Measurements from ENCODE around the gene RNF187. TPM values are rescaled to one million over a fixed set of nuclear protein-coding genes. Genes with fewer than 3 reads are reported as not detected.

Gene RNF187
- polyA plus RNA-seq (37.2 to 65.8 TPM (median 51.6 TPM) in 3 replicates), polyA minus RNA-seq (39.4 to 67.1 TPM (median 50.0 TPM) in 3 replicates)
- 114 TPM for polyA plus RNA-seq (2011; ENCODE audit: low read depth)
- polyA plus RNA-seq (2011; cell fraction: cytosol; rRNA removed) = 42.7 and 67.9 TPM in 2 replicates
- 32.5 and 36.7 TPM in 2 replicates for polyA plus RNA-seq (2011; cell fraction: nucleus; rRNA removed)
- 85.4 and 103 TPM in 2 replicates for polyA plus RNA-seq (2012; ENCODE audit: low replicate concordance)
- polyA minus RNA-seq (2011; cell fraction: cytosol; rRNA and poly(A)+ RNA removed) = 92.7 TPM
- polyA minus RNA-seq (2011; cell fraction: nucleus; rRNA and poly(A)+ RNA removed) = 19.3 and 21.8 TPM in 2 replicates

- peak within 1 kb of the TSS; percentile 94 for H3K9ac ChIP-seq (ENCODE audit: control insufficient read depth, extremely low read depth, insufficient read depth, low read length)
- H3K4me2 ChIP-seq (ENCODE audit: control insufficient read depth, extremely low read depth, insufficient read depth, low read depth, low read length) = peak within 1 kb of the TSS; percentile 85
- no peaks in the 10 kb centered on the region for H3K9me1 ChIP-seq (ENCODE audit: control insufficient read depth, extremely low read depth, insufficient read depth, low read length)
- TF ChIP-seq CTCF (optimal IDR thresholded peaks at IDR 0.05 in 1 of 3, IDR thresholded peaks at IDR 0.05 in 1 of 3, conservative IDR thresholded peaks at IDR 0.05 in 1 of 3; ENCODE audit: extremely low read depth in 1 of 3, insufficient read depth in 2 of 3, low read length in 3 of 3) = no peak
- TF ChIP-seq EZH2 (IDR thresholded peaks at IDR 0.05; ENCODE audit: low read length) = no peak
- H3K79me2 ChIP-seq (ENCODE audit: control insufficient read depth, insufficient read depth, low read length) = peaks cover 25% of the 10 kb centered on the region
- dilution Hi-C loops (cut with MboI; ENCODE audit: extremely low pct_ligation_motif_present, low sequenced_read_pairs) = no loop called here
- H3K36me3 ChIP-seq (ENCODE audit: control insufficient read depth in 2 of 2, extremely low read depth in 1 of 2, insufficient read depth in 2 of 2, low read length in 2 of 2) = peaks cover 15 to 21% of the 10 kb centered on the region in 2 experiments
- H3K27ac ChIP-seq (ENCODE audit: control insufficient read depth, insufficient read depth, low read length) = peak within 1 kb of the TSS; percentile 97
- no peaks in the 10 kb centered on the region for H3K27me3 ChIP-seq (ENCODE audit: control insufficient read depth, extremely low read depth, insufficient read depth, low read length)
- H4K20me1 ChIP-seq (ENCODE audit: control insufficient read depth, extremely low read depth, insufficient read depth, low read length) = no peaks in the 10 kb centered on the region
- H2AFZ ChIP-seq (ENCODE audit: control insufficient read depth, low read length) = peak within 1 kb of the TSS; percentile 99
- peaks cover 13% of the 10 kb centered on the region for H3K4me1 ChIP-seq (ENCODE audit: control insufficient read depth, extremely low read depth, insufficient read depth, low read length)
- DNase-seq (ENCODE audit: low read depth, low spot score) = no peak
- FAIRE-seq = no peak
- H3K9me3 ChIP-seq (ENCODE audit: control insufficient read depth, low read depth, low read length) = no peaks in the 10 kb centered on the region
- H3K4me3 ChIP-seq (ENCODE audit: control insufficient read depth in 2 of 3, extremely low read depth in 1 of 3, insufficient read depth in 2 of 3, low read depth in 1 of 3, low read length in 3 of 3) = peak within 1 kb of the TSS; percentile 72 to 95 (median 91)
Measured at GRCh38 chr1:228487336-228488124, at the start of gene RNF187. Gene RNF187 (plus strand): TSS chr1:228487382.

DNA sequence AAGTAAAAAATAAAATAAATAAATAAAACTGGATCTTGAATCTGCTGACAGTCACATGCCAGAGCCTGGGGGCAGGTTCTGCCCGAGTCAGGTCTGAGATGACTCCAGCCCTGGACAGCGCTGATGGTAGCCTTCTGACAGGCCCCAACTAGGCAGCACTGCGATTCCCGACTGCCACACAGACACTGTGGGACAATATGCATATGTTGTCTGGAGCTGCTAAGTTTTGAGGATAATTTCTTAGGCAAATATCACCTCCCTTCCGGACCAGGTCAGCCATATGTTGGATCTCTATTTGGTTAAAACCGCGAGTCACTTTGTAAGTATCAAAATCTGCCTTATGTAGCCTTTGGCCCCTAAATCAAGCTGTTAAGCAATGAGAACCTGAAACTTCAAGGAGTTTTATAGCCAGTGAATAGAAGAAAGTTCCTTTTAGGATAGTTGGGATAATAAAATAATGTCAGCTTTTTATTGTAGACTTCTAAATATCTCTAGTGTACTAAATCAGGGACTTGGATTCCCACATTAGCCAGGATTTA lies 49.7 kb upstream of the RNF187 start:
- H3K4me2 ChIP-seq (ENCODE audit: control insufficient read depth, extremely low read depth, insufficient read depth, low read depth, low read length) = no peak overlapping the region
- no peak overlapping the region for H3K27ac ChIP-seq (ENCODE audit: control insufficient read depth, insufficient read depth, low read length)
- H3K4me1 ChIP-seq (ENCODE audit: control insufficient read depth, extremely low read depth, insufficient read depth, low read length) = no peaks in the 10 kb centered on the region
- no peak for DNase-seq (ENCODE audit: low read depth, low spot score)
- no peaks in the 10 kb centered on the region for H3K36me3 ChIP-seq (ENCODE audit: control insufficient read depth in 2 of 2, extremely low read depth in 1 of 2, insufficient read depth in 2 of 2, low read length in 2 of 2)
- H4K20me1 ChIP-seq (ENCODE audit: control insufficient read depth, extremely low read depth, insufficient read depth, low read length) = no peaks in the 10 kb centered on the region
- FAIRE-seq = no peak
- H3K9me3 ChIP-seq (ENCODE audit: control insufficient read depth, low read depth, low read length) = no peaks in the 10 kb centered on the region
- H3K4me3 ChIP-seq (ENCODE audit: control insufficient read depth in 2 of 3, extremely low read depth in 1 of 3, insufficient read depth in 2 of 3, low read depth in 1 of 3, low read length in 3 of 3) = no peak overlapping the region
- peaks cover 28% of the 10 kb centered on the region for H3K27me3 ChIP-seq (ENCODE audit: control insufficient read depth, extremely low read depth, insufficient read depth, low read length)
- H3K9me1 ChIP-seq (ENCODE audit: control insufficient read depth, extremely low read depth, insufficient read depth, low read length) = no peaks in the 10 kb centered on the region
- dilution Hi-C loops (cut with MboI; ENCODE audit: extremely low pct_ligation_motif_present, low sequenced_read_pairs) = no loop called here
- no peak overlapping the region for H2AFZ ChIP-seq (ENCODE audit: control insufficient read depth, low read length)
- H3K9ac ChIP-seq (ENCODE audit: control insufficient read depth, extremely low read depth, insufficient read depth, low read length) = no peak overlapping the region
- H3K79me2 ChIP-seq (ENCODE audit: control insufficient read depth, insufficient read depth, low read length) = no peaks in the 10 kb centered on the region
- TF ChIP-seq CTCF (optimal IDR thresholded peaks at IDR 0.05 in 1 of 3, IDR thresholded peaks at IDR 0.05 in 1 of 3, conservative IDR thresholded peaks at IDR 0.05 in 1 of 3; ENCODE audit: extremely low read depth in 1 of 3, insufficient read depth in 2 of 3, low read length in 3 of 3) (no peak), EZH2 (IDR thresholded peaks at IDR 0.05; ENCODE audit: low read length) (no peak)
